Endothelial cell of umbilical vein (primary cell): ENCODE measurements around the gene CABLES1. TPM values are rescaled to one million over a fixed set of nuclear protein-coding genes. Genes with fewer than 3 reads are reported as not detected.

Experiments used
- BruUV-seq: library from RNA; stranded (reverse); fragments of 400-500 nt; replicated peaks from 2 replicates; lab custom pipeline; 2021; lab: Mats Ljungman, UMichigan
- CTCF ChIA-PET: fragments of 300-600, 350-600 bp; sonication (Branson Sonifier 250); formaldehyde crosslinking; loops from one replicate; lab custom pipeline; 2021; ENCODE audit warnings: antibody characterized with exemption, inconsistent platforms; lab: Charles Lee
- POLR2A ChIA-PET: fragments of 300-600, 350-600 bp; sonication (Branson Sonifier 250); formaldehyde crosslinking; loops from one replicate; lab custom pipeline; 2021; ENCODE audit warnings: antibody characterized with exemption, inconsistent platforms; lab: Charles Lee
- DNase-seq: peaks from one replicate; pipeline ENCODE4 v3.0.0-alpha.2; 2011; ENCODE audit warnings: low read depth, low spot score
- FAIRE-seq: peaks from 2 replicates; lab custom pipeline; 2011; peaks lifted over from hg19 to GRCh38; lab: Jason Lieb, UNC
- H2AFZ ChIP-seq: 2 replicates; pipeline ENCODE4 v1.6.0; 2012; ENCODE audit warnings: low read depth, low read length, control low read depth, inconsistent platforms
- H3K27ac ChIP-seq: 2 replicates; pipeline ENCODE4 v1.5.1; 2011; ENCODE audit warnings: low read depth, mild to moderate bottlenecking, control low read depth, low read length, moderate library complexity; ENCODE audit not compliant: insufficient read depth
- H3K27me3 ChIP-seq, 2 experiments: 2 replicates each; pipeline versions ENCODE4 v1.6.0 to v1.6.1; 2011; ENCODE audit warnings: low read length in 2 of 2, mixed read lengths in 1 of 2; ENCODE audit not compliant: control insufficient read depth in 2 of 2, insufficient read depth in 2 of 2
- H3K36me3 ChIP-seq, 2 experiments: 2 replicates in 1 of 2; 3 replicates in 1 of 2; pipeline ENCODE4 v1.5.1; 2011; ENCODE audit warnings: low read length in 2 of 2, mild to moderate bottlenecking in 1 of 2, moderate library complexity in 1 of 2; ENCODE audit not compliant: control insufficient read depth in 2 of 2, insufficient read depth in 2 of 2; ENCODE audit errors: extremely low read depth in 1 of 2
- H3K4me1 ChIP-seq: 3 replicates; pipeline ENCODE4 v1.5.1; 2011; ENCODE audit warnings: mild to moderate bottlenecking, low read length; ENCODE audit not compliant: control insufficient read depth, insufficient read depth; ENCODE audit errors: extremely low read depth
- H3K4me2 ChIP-seq: 2 replicates; pipeline ENCODE4 v1.6.1; 2011; ENCODE audit warnings: low read length, control low read depth, mixed read lengths; ENCODE audit not compliant: insufficient read depth
- H3K4me3 ChIP-seq, 3 experiments: fragments of 200-600 bp in 1 of 3; sonication (generic), shearing (Covaris generic) in 1 of 3; replicated peaks in 1 of 3; 2 replicates each; pipeline ENCODE4 v1.5.1; 2011 to 2016; ENCODE audit warnings: control low read depth in 3 of 3, low read length in 3 of 3, mild to moderate bottlenecking in 2 of 3, inconsistent platforms in 1 of 3, low read depth in 1 of 3, moderate library complexity in 1 of 3; ENCODE audit not compliant: insufficient read depth in 1 of 3
- H3K79me2 ChIP-seq: 2 replicates; pipeline ENCODE4 v1.6.0; 2012; ENCODE audit warnings: low read length, inconsistent platforms; ENCODE audit not compliant: control insufficient read depth, insufficient read depth
- H3K9ac ChIP-seq: replicated peaks from 2 replicates; pipeline ENCODE3; 2011; ENCODE audit warnings: low read length, control low read depth; ENCODE audit not compliant: insufficient read depth; ENCODE audit errors: extremely low read depth
- H3K9me1 ChIP-seq: replicated peaks from 3 replicates; pipeline ENCODE4 v1.6.0; 2011; ENCODE audit warnings: mild to moderate bottlenecking, low read length; ENCODE audit not compliant: control insufficient read depth, insufficient read depth; ENCODE audit errors: extremely low read depth
- H3K9me3 ChIP-seq: replicated peaks from 2 replicates; pipeline ENCODE4 v1.5.1; 2012; ENCODE audit warnings: low read length, inconsistent platforms; ENCODE audit not compliant: control insufficient read depth, insufficient read depth
- H4K20me1 ChIP-seq: replicated peaks from 2 replicates; pipeline ENCODE3; 2011; ENCODE audit warnings: mild to moderate bottlenecking, low read length; ENCODE audit not compliant: control insufficient read depth, insufficient read depth; ENCODE audit errors: extremely low read depth
- CTCF ChIP-seq, 2 donors: IDR thresholded peaks; 1 replicate in 1 of 2; 2 replicates in 1 of 2; pipeline ENCODE4 v1.5.1; 2011; ENCODE audit warnings: low read length in 2 of 2, mild to moderate bottlenecking in 2 of 2, moderate library complexity in 2 of 2, control low read depth in 1 of 2, inconsistent platforms in 1 of 2, low read depth in 1 of 2; ENCODE audit not compliant: insufficient read depth in 1 of 2; ENCODE audit errors: extremely low read depth in 1 of 2
- EZH2 ChIP-seq: IDR thresholded peaks from 2 replicates; pipeline ENCODE4 v1.6.1; 2012; ENCODE audit warnings: borderline replicate concordance, low read depth, mild to moderate bottlenecking, moderate library complexity, low read length, inconsistent platforms; ENCODE audit not compliant: severe bottlenecking
- FOS ChIP-seq: IDR thresholded peaks from 2 replicates; pipeline ENCODE4 v1.6.1; 2011; ENCODE audit warnings: mild to moderate bottlenecking, low read length, moderate library complexity, borderline replicate concordance; ENCODE audit not compliant: insufficient read depth
- GATA2 ChIP-seq: IDR thresholded peaks from 2 replicates; pipeline ENCODE4 v1.7.0; 2011; ENCODE audit warnings: low read depth, mild to moderate bottlenecking, moderate library complexity, mixed read lengths, low read length; ENCODE audit not compliant: insufficient read length, insufficient read depth
- JUN ChIP-seq: IDR thresholded peaks from 2 replicates; pipeline ENCODE4 v1.6.1; 2011; ENCODE audit warnings: borderline replicate concordance, low read depth; ENCODE audit not compliant: insufficient read length, insufficient read depth
- MYC ChIP-seq: IDR thresholded peaks from one replicate; pipeline ENCODE4 v1.6.1; 2011; ENCODE audit warnings: mild to moderate bottlenecking, low read depth, low read length
- POLR2A ChIP-seq: IDR thresholded peaks from 2 replicates; pipeline ENCODE4 v1.6.1; 2012; ENCODE audit warnings: low read depth, mild to moderate bottlenecking, control low read depth, low read length
- POLR2AphosphoS5 ChIP-seq: IDR thresholded peaks from 2 replicates; pipeline ENCODE4 v1.6.1; 2012; ENCODE audit warnings: low read depth, mild to moderate bottlenecking, control low read depth, low read length, moderate library complexity; ENCODE audit not compliant: insufficient read depth
- dilution Hi-C: fragments of 300-500 bp; cut with MboI; formaldehyde crosslinking; loops from one replicate; pipeline ENCODE4 v1.15.0; 2019; ENCODE audit warnings: low sequenced_read_pairs; ENCODE audit not compliant: extremely low pct_ligation_motif_present
- intact Hi-C: fragments of 100-400 bp; cut with micrococcal nuclease; formaldehyde crosslinking; loops from one replicate; pipeline ENCODE4 v1.10.0; 2022
- polyA plus RNA-seq, 4 experiments: library from polyadenylated mRNA; depleted of rRNA in 3 of 4; stranded (reverse) in 3 of 4; unstranded in 1 of 4; fragments of >200 nt; gene quantifications; 2 replicates each; pipeline versions ENCODE4 v1.2.1 to v1.2.3, GENCODE V29; 2011 to 2012; ENCODE audit warnings: missing spikeins in 1 of 4
- total RNA-seq: library from RNA; stranded (reverse); gene quantifications from 2 replicates; pipeline ENCODE4 v1.2.3, GENCODE V29; 2021
- TF ChIP-seq, protein P1 (sequence below): IDR thresholded peaks from 2 replicates; pipeline ENCODE4 v1.6.1; 2011; ENCODE audit not compliant: insufficient read depth, insufficient read length

CABLES1 gene
- total and polyA plus RNA-seq, 2 donors (not counting 3 experiments of a cell fraction or from before 2014, with no cell fraction given), result 40.2 to 71.1 TPM

DNA sequence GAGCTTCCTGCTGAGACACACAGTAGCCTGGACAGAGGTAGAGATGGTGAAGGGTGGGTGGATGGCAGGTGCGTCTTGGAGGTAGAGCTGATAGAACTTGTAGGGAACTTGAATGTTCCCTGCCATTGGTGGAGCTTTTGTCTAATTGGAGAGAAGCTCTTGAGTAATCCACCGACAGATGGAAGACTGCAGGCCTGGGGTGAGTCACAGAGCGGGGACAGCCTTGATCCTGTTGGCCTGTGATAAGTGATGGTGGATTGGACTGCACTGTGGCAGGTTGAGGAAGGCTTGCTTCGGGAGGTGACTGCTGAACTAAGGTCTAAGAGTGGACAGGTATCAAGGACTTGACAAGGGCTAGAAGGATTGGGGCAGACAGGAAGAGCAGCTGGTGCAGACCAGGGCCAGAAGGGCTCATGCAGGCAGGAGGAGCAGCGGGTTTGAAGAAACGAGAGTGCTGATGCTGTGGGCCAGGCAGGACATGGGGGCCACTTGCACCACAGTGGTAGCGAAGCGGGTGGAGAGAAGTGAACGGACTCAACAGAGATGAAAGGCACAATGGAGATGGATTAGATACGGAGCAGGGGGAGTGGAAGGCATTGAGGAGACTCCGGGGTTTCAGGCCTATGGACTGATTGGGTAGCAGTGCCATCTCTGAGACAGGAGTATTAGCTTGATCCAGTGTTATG, 16.3 kb downstream of the CABLES1 start:
- Histone ChIP-seq H3K27me3 (no peaks in the 10 kb centered on the region), H2AFZ (no peak overlapping the region), H3K36me3 (peaks cover 0 to 5% of the 10 kb centered on the region in 2 experiments), H3K9me3 (no peaks in the 10 kb centered on the region), H4K20me1 (peaks cover 3% of the 10 kb centered on the region), H3K9ac (no peak overlapping the region), H3K4me3 (no peak overlapping the region), H3K9me1 (no peaks in the 10 kb centered on the region), H3K4me1 (no peaks in the 10 kb centered on the region), H3K27ac (no peak overlapping the region), H3K79me2 (peaks cover 60% of the 10 kb centered on the region), H3K4me2 (no peak overlapping the region)
- no TSS peak for BruUV-seq
- intact Hi-C loops (no loop called here), dilution Hi-C loops (no loop called here)
- CTCF ChIA-PET, result no interaction called here
- POLR2A ChIA-PET, result no interaction called here
- TF ChIP-seq FOS (no peak), MYC (no peak), JUN (no peak), POLR2A (no peak), CTCF (IDR thresholded peaks at IDR 0.05; ENCODE audit: extremely low read depth in 1 of 2, insufficient read depth in 1 of 2, low read depth in 1 of 2, low read length in 2 of 2) (no peak), GATA2 (no peak), EZH2 (no peak), POLR2AphosphoS5 (no peak)
- TF ChIP-seq, protein P1, sequence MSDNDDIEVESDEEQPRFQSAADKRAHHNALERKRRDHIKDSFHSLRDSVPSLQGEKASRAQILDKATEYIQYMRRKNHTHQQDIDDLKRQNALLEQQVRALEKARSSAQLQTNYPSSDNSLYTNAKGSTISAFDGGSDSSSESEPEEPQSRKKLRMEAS, result no peak
- DNase-seq (no peak), FAIRE-seq (no peak)
